Panc1 (cell line): ENCODE data around the gene TSSC4.

Experiments used
- CTCF ChIP-seq: fragments of 450-650 bp; IDR thresholded peaks from 2 replicates; pipeline ENCODE4 v1.5.1; 2017; ENCODE audit warnings: mild to moderate bottlenecking
- POLR2AphosphoS5 ChIP-seq: IDR thresholded peaks from 2 replicates; pipeline ENCODE4 v1.6.1; 2012; ENCODE audit warnings: mild to moderate bottlenecking, low read depth, low read length, moderate library complexity
- REST ChIP-seq, 2 experiments: IDR thresholded peaks; 2 replicates each; pipeline ENCODE4 v1.6.1; 2011 to 2012; ENCODE audit warnings: low read depth in 2 of 2, control low read depth in 1 of 2, low read length in 1 of 2, mild to moderate bottlenecking in 1 of 2, moderate library complexity in 1 of 2; ENCODE audit not compliant: insufficient read depth in 1 of 2
- TCF7L2 ChIP-seq: IDR thresholded peaks from 2 replicates; pipeline ENCODE4 v1.6.1; 2011; ENCODE audit warnings: mild to moderate bottlenecking, low read depth, low read length, inconsistent platforms

GRCh38 chr11:2378527-2379210 lies 21.9 kb upstream of the TSSC4 start:
- no peak for TF ChIP-seq CTCF
- TF ChIP-seq POLR2AphosphoS5, result no peak
- TF ChIP-seq REST (IDR thresholded peaks at IDR 0.05; ENCODE audit: insufficient read depth in 1 of 2, low read depth in 2 of 2, low read length in 1 of 2), result no peak
- no peak for TF ChIP-seq TCF7L2
